SIG-M5 treated with dmso at 0.1 percent for 504 hours (cell line): ENCODE results near the gene LTBP1.
A peak's percentile ranks its signal among the peaks of the same experiment; 100 is the strongest.

Experiments
- DNase-seq: peaks from one replicate; lab custom pipeline; 2025; ENCODE audit not compliant: unreplicated experiment; lab: John Stamatoyannopoulos, UW

Gene LTBP1

GRCh38 chr2:32931945-32932709, 14.6 kb upstream of the LTBP1 start:
- DNase-seq, result no peak

GRCh38 chr2:32932825-32933755, 13.7 kb upstream of the LTBP1 start:
- DNase-seq, result no peak

GRCh38 chr2:32933756-32934095, 13.0 kb upstream of the LTBP1 start:
- DNase-seq, result no peak

GRCh38 chr2:32937602-32938448, 8.9 kb upstream of the LTBP1 start:
- DNase-seq, result peak; percentile 40

- DNase-seq, result no peak
These were observed 7.8 kb upstream of the LTBP1 start for GRCh38 chr2:32938934-32939333.

GRCh38 chr2:32940316-32940997, 6.3 kb upstream of the LTBP1 start:
- no peak for DNase-seq

GRCh38 chr2:32941944-32942690, 4.6 kb upstream of the LTBP1 start:
- no peak for DNase-seq

- no peak for DNase-seq
These were observed 3.8 kb upstream of the LTBP1 start for GRCh38 chr2:32942793-32943485.

- DNase-seq, result no peak
These were observed 1.5 kb upstream of the LTBP1 start for GRCh38 chr2:32945286-32945685.

GRCh38 chr2:32947076-32947483, 327 bp downstream of the LTBP1 start:
- DNase-seq, result no peak

- no peak for DNase-seq
These were observed 861 bp downstream of the LTBP1 start for GRCh38 chr2:32947484-32948143.

GRCh38 chr2:32948266-32948665, 1.5 kb downstream of the LTBP1 start:
- DNase-seq, result no peak

- no peak for DNase-seq
These were observed 2.5 kb downstream of the LTBP1 start for GRCh38 chr2:32949260-32949659.

GRCh38 chr2:32951672-32952071, 4.9 kb downstream of the LTBP1 start:
- DNase-seq, result peak; percentile 25

GRCh38 chr2:32952761-32953476, 6.2 kb downstream of the LTBP1 start:
- no peak for DNase-seq

- no peak for DNase-seq
These were observed 7.5 kb downstream of the LTBP1 start for GRCh38 chr2:32954206-32954605.

- no peak for DNase-seq
These were observed 12.1 kb downstream of the LTBP1 start for GRCh38 chr2:32958821-32959220.

- no peak for DNase-seq
These were observed 13.5 kb downstream of the LTBP1 start for GRCh38 chr2:32960238-32960637.
